HCT116 (cell line): ENCODE measurements around the gene NEDD4L.

Source experiments
- ATF3 ChIP-seq: IDR thresholded peaks from 2 replicates; pipeline ENCODE4 v1.6.1; 2012
- CTCF ChIP-seq, 3 experiments: fragments of 200-600 bp in 1 of 3; sonication (generic) in 1 of 3; IDR thresholded peaks in 2 of 3; conservative IDR thresholded peaks in 1 of 3; 2 replicates each; pipeline ENCODE4 v1.5.1; 2012 to 2017; ENCODE audit warnings: low read depth in 2 of 3, low read length in 2 of 3, antibody characterized with exemption in 1 of 3, borderline replicate concordance in 1 of 3, control low read depth in 1 of 3, mild to moderate bottlenecking in 1 of 3, mixed read lengths in 1 of 3, mixed run types in 1 of 3, moderate library complexity in 1 of 3; ENCODE audit not compliant: insufficient read depth in 1 of 3
- EZH2 ChIP-seq: fragments of 200-600 bp; sonication (generic); IDR thresholded peaks from 2 replicates; pipeline ENCODE4 v1.6.1; 2017; ENCODE audit warnings: antibody characterized with exemption, mixed run types
- EZH2phosphoT487 ChIP-seq: fragments of 200-600 bp; IDR thresholded peaks from 2 replicates; pipeline ENCODE4 v1.6.1; 2018; ENCODE audit warnings: antibody characterized with exemption, borderline replicate concordance
- FOSL1 ChIP-seq: IDR thresholded peaks from 2 replicates; pipeline ENCODE4 v1.6.1; 2012; ENCODE audit warnings: low read depth
- JUND ChIP-seq: IDR thresholded peaks from 2 replicates; pipeline ENCODE4 v1.6.1; 2012
- MAX ChIP-seq: IDR thresholded peaks from 2 replicates; pipeline ENCODE4 v1.6.1; 2012
- POLR2A ChIP-seq: IDR thresholded peaks from 2 replicates; pipeline ENCODE4 v1.7.0; 2011; ENCODE audit warnings: borderline replicate concordance; ENCODE audit not compliant: insufficient read depth, insufficient read length; ENCODE audit errors: extremely low read depth
- POLR2AphosphoS5 ChIP-seq: IDR thresholded peaks from 2 replicates; pipeline ENCODE4 v1.6.1; 2011; ENCODE audit warnings: mild to moderate bottlenecking, low read depth, low read length, moderate library complexity
- REST ChIP-seq: IDR thresholded peaks from 2 replicates; pipeline ENCODE4 v1.6.1; 2012; ENCODE audit warnings: low read depth
- SP1 ChIP-seq: IDR thresholded peaks from 2 replicates; pipeline ENCODE4 v1.6.1; 2012; ENCODE audit warnings: low read depth
- SRF ChIP-seq: IDR thresholded peaks from 2 replicates; pipeline ENCODE4 v1.6.1; 2012; ENCODE audit warnings: low read depth
- YY1 ChIP-seq: IDR thresholded peaks from 2 replicates; pipeline ENCODE4 v1.6.1; 2011; ENCODE audit warnings: low read length, low read depth, moderate library complexity, mild to moderate bottlenecking; ENCODE audit not compliant: insufficient replicate concordance; ENCODE audit errors: extremely low read depth
- ZFX ChIP-seq: fragments of 450-650 bp; IDR thresholded peaks from 2 replicates; pipeline ENCODE4 v1.6.1; 2017

- TF ChIP-seq ZFX: no peak
- no peak for TF ChIP-seq CTCF (IDR thresholded peaks at IDR 0.05 in 2 of 3, conservative IDR thresholded peaks at IDR 0.05 in 1 of 3; ENCODE audit: borderline replicate concordance in 1 of 3, insufficient read depth in 1 of 3, low read depth in 2 of 3, low read length in 2 of 3)
- no peak for TF ChIP-seq POLR2AphosphoS5
- no peak for TF ChIP-seq MAX
- no peak for TF ChIP-seq SRF
- no peak for TF ChIP-seq REST
- TF ChIP-seq YY1: no peak
- no peak for TF ChIP-seq SP1
- no peak for TF ChIP-seq EZH2
- no peak for TF ChIP-seq EZH2phosphoT487
- TF ChIP-seq POLR2A: no peak
- no peak for TF ChIP-seq ATF3
- TF ChIP-seq JUND: no peak
- no peak for TF ChIP-seq FOSL1
Measured at GRCh38 chr18:58270396-58270795, 226.4 kb downstream of the NEDD4L start.
